ENCODE measurements around the gene GPR142.

Gene GPR142

DNA sequence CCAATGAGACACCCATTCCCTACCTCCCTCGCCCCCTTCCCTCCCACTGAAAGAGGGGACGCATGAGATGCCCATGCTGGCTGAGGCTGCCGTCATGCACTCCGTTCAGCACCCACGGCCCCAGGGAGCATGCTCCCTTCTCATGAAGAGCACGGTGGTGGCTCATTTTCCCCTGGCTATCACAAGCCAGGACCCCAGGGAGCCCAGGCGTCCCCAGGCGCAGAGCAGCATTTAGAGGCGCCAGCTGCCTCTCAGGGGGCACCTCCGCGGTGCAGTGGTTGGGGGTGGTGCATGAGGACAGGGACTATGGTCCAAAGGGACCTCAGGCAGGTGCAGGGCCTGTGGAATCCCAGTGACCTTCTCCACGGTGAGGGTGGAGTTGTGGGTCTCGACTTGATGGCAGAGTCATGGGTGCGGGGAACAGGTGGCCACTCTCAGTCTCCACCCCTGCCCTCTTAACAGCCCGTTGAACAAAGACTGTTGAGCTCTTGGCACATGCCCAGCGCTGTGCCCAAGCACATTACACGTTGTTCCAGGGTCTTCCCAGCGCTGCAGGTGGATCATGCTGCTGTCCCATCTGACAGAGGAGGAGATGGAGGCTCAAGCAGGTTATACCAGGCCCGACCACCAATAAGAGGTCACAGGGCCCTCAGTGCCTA, 27.6 kb upstream of the GPR142 start:
- Histone ChIP-seq H3K4me1 (ENCODE audit: insufficient read depth, low read length) (no peaks in the 10 kb centered on the region), H3K4me2 (ENCODE audit: insufficient read depth, low read length) (no peak overlapping the region), H2AFZ (ENCODE audit: low read depth, low read length) (no peak overlapping the region), H3K36me3 (ENCODE audit: insufficient read depth, low read length) (no peaks in the 10 kb centered on the region), H3K27me3 (ENCODE audit: insufficient read depth, low read length, poor library complexity) (peaks cover 6% of the 10 kb centered on the region), H3K4me3 (ENCODE audit: low read depth in 1 of 2, low read length in 2 of 2) (no peak overlapping the region), H3K79me2 (ENCODE audit: insufficient read depth, low read length) (no peaks in the 10 kb centered on the region), H3K9me3 (ENCODE audit: insufficient read depth, low read length, severe bottlenecking) (no peaks in the 10 kb centered on the region), H4K20me1 (ENCODE audit: insufficient read depth, low read length) (peaks cover 8% of the 10 kb centered on the region; the same call in 1 of the 2 replicates), H3K9ac (ENCODE audit: low read depth, low read length) (no peak overlapping the region), H3K27ac (ENCODE audit: low read length) (no peak overlapping the region)
- no peak for ATAC-seq (ENCODE audit: insufficient read depth, low read depth)
- TF ChIP-seq EZH2 (IDR thresholded peaks at IDR 0.05; ENCODE audit: borderline replicate concordance, low read depth, low read length, severe bottlenecking): no peak
- TF ChIP-seq CTCF (IDR thresholded peaks at IDR 0.05; ENCODE audit: borderline replicate concordance, extremely low read depth, low read length, poor library complexity, severe bottlenecking): no peak
- DNase-seq: no peak

DNA sequence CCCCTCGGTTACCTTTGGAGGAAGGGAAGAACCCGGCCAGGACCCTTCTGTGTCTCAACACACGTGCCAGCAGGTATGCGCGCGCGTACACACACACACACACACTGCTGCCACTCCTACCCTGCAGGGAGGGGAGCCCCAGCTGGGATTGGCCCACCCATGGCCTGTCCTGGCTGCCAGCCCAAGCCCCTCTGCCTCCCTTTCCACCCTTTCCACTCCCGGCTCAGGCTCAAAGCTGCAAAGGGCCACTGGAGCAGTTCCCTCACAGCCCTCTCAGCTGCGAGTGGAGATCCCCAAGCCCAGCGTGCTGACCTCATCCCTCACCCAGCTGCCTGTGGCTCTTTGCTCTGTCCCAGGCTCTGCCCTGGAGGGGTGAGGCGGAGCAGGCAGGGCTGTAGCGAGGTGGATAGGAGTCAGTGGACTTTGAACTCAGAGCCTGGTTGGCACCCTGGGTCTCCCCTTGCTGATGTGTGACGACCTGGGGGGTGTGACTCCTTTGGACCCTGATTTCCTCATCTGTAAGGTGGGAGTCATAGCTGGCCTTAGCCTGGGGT, 26.8 kb upstream of the GPR142 start:
- Histone ChIP-seq H3K36me3 (ENCODE audit: insufficient read depth, low read length) (no peaks in the 10 kb centered on the region), H3K4me2 (ENCODE audit: insufficient read depth, low read length) (no peak overlapping the region), H3K4me1 (ENCODE audit: insufficient read depth, low read length) (no peaks in the 10 kb centered on the region), H2AFZ (ENCODE audit: low read depth, low read length) (no peak overlapping the region), H3K9ac (ENCODE audit: low read depth, low read length) (no peak overlapping the region), H3K4me3 (ENCODE audit: low read depth in 1 of 2, low read length in 2 of 2) (no peak overlapping the region), H4K20me1 (ENCODE audit: insufficient read depth, low read length) (peaks cover 8% of the 10 kb centered on the region; the same call in 1 of the 2 replicates), H3K27ac (ENCODE audit: low read length) (no peak overlapping the region), H3K79me2 (ENCODE audit: insufficient read depth, low read length) (no peaks in the 10 kb centered on the region), H3K27me3 (ENCODE audit: insufficient read depth, low read length, poor library complexity) (peaks cover 3% of the 10 kb centered on the region), H3K9me3 (ENCODE audit: insufficient read depth, low read length, severe bottlenecking) (no peaks in the 10 kb centered on the region)
- ATAC-seq (ENCODE audit: insufficient read depth, low read depth) (no peak), DNase-seq (no peak)
- no peak for TF ChIP-seq EZH2 (IDR thresholded peaks at IDR 0.05; ENCODE audit: borderline replicate concordance, low read depth, low read length, severe bottlenecking)
- TF ChIP-seq CTCF (IDR thresholded peaks at IDR 0.05; ENCODE audit: borderline replicate concordance, extremely low read depth, low read length, poor library complexity, severe bottlenecking): no peak

DNA sequence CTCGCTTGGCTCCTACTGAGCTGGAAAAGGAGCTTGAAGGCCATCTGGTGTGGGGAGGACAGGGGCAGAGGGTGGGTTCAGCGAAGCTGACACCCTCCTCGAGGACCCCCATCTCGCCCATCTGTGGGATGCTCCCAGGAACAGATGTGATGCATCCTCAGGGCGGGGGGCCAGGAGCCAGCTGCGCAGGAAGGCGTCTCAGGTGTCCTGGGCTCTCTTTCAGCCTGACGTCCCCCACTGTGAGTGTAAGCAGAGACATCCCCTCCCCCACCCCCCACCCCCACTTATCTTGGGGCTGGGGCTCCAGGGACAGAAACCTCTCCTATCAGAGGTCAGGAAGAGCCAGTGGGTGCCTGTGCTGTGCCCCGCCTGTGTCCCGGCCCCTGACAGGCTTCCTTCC, 25.1 kb upstream of the GPR142 start:
- Histone ChIP-seq H3K9me3 (ENCODE audit: insufficient read depth, low read length, severe bottlenecking) (no peaks in the 10 kb centered on the region), H3K4me1 (ENCODE audit: insufficient read depth, low read length) (no peaks in the 10 kb centered on the region), H4K20me1 (ENCODE audit: insufficient read depth, low read length) (peaks cover 8% of the 10 kb centered on the region; the same call in 1 of the 2 replicates), H3K27ac (ENCODE audit: low read length) (no peak overlapping the region), H3K4me3 (ENCODE audit: low read depth in 1 of 2, low read length in 2 of 2) (no peak overlapping the region), H2AFZ (ENCODE audit: low read depth, low read length) (no peak overlapping the region), H3K9ac (ENCODE audit: low read depth, low read length) (no peak overlapping the region), H3K79me2 (ENCODE audit: insufficient read depth, low read length) (no peaks in the 10 kb centered on the region), H3K36me3 (ENCODE audit: insufficient read depth, low read length) (no peaks in the 10 kb centered on the region), H3K4me2 (ENCODE audit: insufficient read depth, low read length) (no peak overlapping the region), H3K27me3 (ENCODE audit: insufficient read depth, low read length, poor library complexity) (peaks cover 4% of the 10 kb centered on the region)
- TF ChIP-seq CTCF (IDR thresholded peaks at IDR 0.05; ENCODE audit: borderline replicate concordance, extremely low read depth, low read length, poor library complexity, severe bottlenecking): no peak
- no peak for TF ChIP-seq EZH2 (IDR thresholded peaks at IDR 0.05; ENCODE audit: borderline replicate concordance, low read depth, low read length, severe bottlenecking)
- ATAC-seq (ENCODE audit: insufficient read depth, low read depth) (no peak), DNase-seq (no peak)
